GM10266 (cell line): Measurements from ENCODE around the gene TCFL5.
"Not testable (repeated sequence)": the region's sequence is repeated elsewhere in the genome, so short reads cannot be mapped to it uniquely, and the experiment has no call there.

Source experiments
- DNase-seq: peaks from one replicate; pipeline ENCODE4 v3.0.0; 2012; ENCODE audit errors: extremely low spot score
- CTCF ChIP-seq: IDR thresholded peaks from 2 replicates; pipeline ENCODE4 v1.5.1; 2012; ENCODE audit warnings: mild to moderate bottlenecking, low read depth; ENCODE audit not compliant: control insufficient read depth, insufficient read depth; ENCODE audit errors: missing control alignments

The TCFL5 gene

GRCh38 chr20:62849431-62849830, 12.2 kb downstream of the TCFL5 start:
- no peak for DNase-seq
- TF ChIP-seq CTCF = no peak

- not testable (repeated sequence) for DNase-seq
Observed at GRCh38 chr20:62848917-62849316, 12.7 kb downstream of the TCFL5 start.

GRCh38 chr20:62846166-62846890, 15.3 kb downstream of the TCFL5 start:
- TF ChIP-seq CTCF = no peak
- no peak for DNase-seq

- DNase-seq = no peak
- TF ChIP-seq CTCF = no peak
Observed at GRCh38 chr20:62845416-62846160, 16.0 kb downstream of the TCFL5 start.

GRCh38 chr20:62844182-62844581, 17.4 kb downstream of the TCFL5 start:
- TF ChIP-seq CTCF = no peak
- no peak for DNase-seq

GRCh38 chr20:62843656-62844055, 18.0 kb downstream of the TCFL5 start:
- no peak for TF ChIP-seq CTCF
- no peak for DNase-seq

- no peak for TF ChIP-seq CTCF
- no peak for DNase-seq
Observed at GRCh38 chr20:62841705-62842212, 19.9 kb downstream of the TCFL5 start.
